SJSA1 (cell line): ENCODE results near the gene PDX1. TPM values are rescaled to one million over a fixed set of nuclear protein-coding genes. Genes with fewer than 3 reads are reported as not detected.

Experiments
- DNase-seq, 2 experiments: peaks; one replicate each; pipeline ENCODE4 v3.0.0-alpha.2; 2015 to 2020; ENCODE audit warnings: low spot score in 2 of 2, low read depth in 1 of 2
- H3K27ac ChIP-seq: fragments of 250-450 bp; sonication (Bioruptor Pico); 2 replicates; pipeline ENCODE4 v1.5.1; 2020; ENCODE audit warnings: mild to moderate bottlenecking, moderate library complexity
- H3K27me3 ChIP-seq: fragments of 250-450 bp; sonication (Bioruptor Pico); replicated peaks from 2 replicates; pipeline ENCODE4 v1.5.1; 2020; ENCODE audit warnings: mild to moderate bottlenecking, moderate library complexity
- H3K36me3 ChIP-seq: fragments of 250-450 bp; sonication (Bioruptor Pico); 2 replicates; pipeline ENCODE4 v1.5.1; 2020; ENCODE audit warnings: mild to moderate bottlenecking
- H3K4me1 ChIP-seq: fragments of 250-450 bp; sonication (Bioruptor Pico); replicated peaks from 2 replicates; pipeline ENCODE4 v1.6.1; 2021; ENCODE audit warnings: mild to moderate bottlenecking
- H3K4me3 ChIP-seq: fragments of 250-450 bp; sonication (Bioruptor Pico); 2 replicates; pipeline ENCODE4 v1.5.1; 2020; ENCODE audit warnings: mild to moderate bottlenecking
- H3K9me3 ChIP-seq: fragments of 250-450 bp; sonication (Bioruptor Pico); replicated peaks from 2 replicates; pipeline ENCODE4 v1.5.1; 2020; ENCODE audit warnings: mild to moderate bottlenecking
- total RNA-seq: library from RNA; depleted of rRNA; stranded (reverse); fragments of >200 nt; shearing (Covaris generic); gene quantifications from 2 replicates; pipeline ENCODE4 v1.2.3, GENCODE V29; 2014

The PDX1 gene
- total RNA-seq, 1 experiment from 2014 or later: not detected

DNA sequence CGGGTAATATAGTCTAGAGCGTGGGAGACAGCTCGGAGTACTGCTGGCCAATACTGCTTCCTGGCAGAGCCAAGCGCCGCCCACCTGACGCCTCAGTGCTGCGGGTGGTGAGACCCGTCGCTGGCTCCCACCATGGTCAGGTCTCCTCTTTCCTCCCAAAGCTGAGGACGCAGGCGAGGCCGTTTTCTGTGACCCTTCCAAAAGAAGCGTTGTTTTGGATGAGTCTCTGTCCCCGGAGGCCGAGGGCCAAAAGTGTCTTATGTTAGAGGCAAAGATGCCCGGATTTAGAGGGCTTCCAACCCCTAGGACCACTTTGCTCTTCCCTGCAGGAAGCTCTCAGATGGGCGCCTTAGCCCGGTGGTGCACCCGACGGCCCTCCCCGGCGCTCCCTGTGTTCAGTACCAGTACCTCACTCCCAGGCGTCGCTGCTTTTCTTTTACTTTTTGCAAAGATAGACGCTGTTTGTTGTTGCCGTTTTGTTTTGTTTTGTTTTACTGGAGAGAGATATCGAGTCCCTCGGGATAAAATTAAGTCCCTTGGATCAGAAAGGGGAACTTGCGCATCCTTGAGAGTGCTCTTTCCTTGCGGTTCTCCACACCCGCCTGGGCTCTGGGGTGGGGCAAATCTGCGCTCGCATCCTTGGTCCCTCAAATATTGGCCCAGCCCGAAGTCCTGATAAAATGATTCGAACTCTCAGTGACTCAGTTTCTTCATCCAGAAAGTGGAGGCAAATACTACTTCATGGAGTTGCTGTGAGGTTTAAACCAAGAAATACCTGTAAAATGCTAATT, 7.0 kb downstream of the PDX1 start:
- H3K36me3 ChIP-seq: no peaks in the 10 kb centered on the region
- no peak overlapping the region for H3K27ac ChIP-seq
- DNase-seq: no peak
- no peaks in the 10 kb centered on the region for H3K9me3 ChIP-seq
- H3K4me3 ChIP-seq: no peak overlapping the region
- no peaks in the 10 kb centered on the region for H3K4me1 ChIP-seq
- peaks cover 90% of the 10 kb centered on the region for H3K27me3 ChIP-seq

DNA sequence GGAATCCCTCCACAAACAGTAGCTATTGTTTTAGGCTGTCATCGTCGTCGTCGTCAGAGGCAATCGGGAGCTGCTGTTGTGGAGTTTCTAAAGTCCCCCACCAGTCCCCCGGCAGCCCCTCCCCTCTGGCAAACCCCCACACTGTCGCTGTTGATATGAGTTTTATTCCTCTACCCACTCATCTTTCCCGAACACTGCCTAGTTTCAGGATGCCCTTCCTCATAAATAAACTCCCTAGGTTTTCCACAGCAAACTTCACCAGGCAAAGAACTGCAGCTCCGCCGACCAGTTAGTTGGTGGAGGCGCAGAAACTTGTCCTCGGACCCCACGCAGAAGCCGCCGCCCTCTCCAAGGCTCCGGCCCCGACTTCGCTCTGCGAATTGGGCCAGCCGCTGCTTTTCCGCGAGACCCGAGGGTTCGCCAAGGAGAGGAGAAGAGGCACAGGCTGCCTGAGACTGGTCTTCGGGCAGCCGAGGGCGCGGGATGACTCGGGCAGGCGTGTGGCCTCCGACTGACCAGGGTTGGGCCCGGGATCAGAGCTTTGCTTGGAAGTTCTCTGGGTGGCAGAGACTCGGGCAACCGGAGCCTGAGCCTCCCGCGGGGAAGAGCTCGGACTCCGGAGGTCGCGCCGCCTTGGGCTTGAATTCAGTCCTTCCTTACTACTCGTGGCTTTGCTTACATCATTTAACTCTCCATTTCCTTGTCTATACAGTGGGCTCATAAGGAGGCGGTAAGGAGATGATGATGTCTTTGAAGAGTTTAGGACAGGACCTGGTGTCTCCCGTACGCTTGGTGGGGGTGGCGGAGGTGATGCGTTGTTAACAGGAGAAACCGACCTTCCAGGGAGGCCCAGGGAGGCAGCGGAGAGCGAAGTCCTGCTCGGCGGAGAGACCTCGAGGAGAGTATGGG, 7.9 kb downstream of the PDX1 start:
- H3K27ac ChIP-seq: no peak overlapping the region
- H3K4me3 ChIP-seq: no peak overlapping the region
- no peaks in the 10 kb centered on the region for H3K4me1 ChIP-seq
- no peaks in the 10 kb centered on the region for H3K36me3 ChIP-seq
- no peaks in the 10 kb centered on the region for H3K9me3 ChIP-seq
- H3K27me3 ChIP-seq: peaks cover 81% of the 10 kb centered on the region
- DNase-seq: no peak

DNA sequence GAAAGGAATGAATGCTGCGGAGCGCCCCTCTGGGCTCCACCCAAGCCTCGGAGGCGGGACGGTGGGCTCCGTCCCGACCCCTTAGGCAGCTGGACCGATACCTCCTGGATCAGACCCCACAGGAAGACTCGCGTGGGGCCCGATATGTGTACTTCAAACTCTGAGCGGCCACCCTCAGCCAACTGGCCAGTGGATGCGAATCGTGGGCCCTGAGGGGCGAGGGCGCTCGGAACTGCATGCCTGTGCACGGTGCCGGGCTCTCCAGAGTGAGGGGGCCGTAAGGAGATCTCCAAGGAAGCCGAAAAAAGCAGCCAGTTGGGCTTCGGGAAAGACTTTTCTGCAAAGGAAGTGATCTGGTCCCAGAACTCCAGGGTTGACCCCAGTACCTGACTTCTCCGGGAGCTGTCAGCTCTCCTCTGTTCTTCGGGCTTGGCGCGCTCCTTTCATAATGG, 8.6 kb downstream of the PDX1 start:
- Histone ChIP-seq H3K27me3 (peaks cover 74% of the 10 kb centered on the region), H3K4me1 (no peaks in the 10 kb centered on the region), H3K9me3 (no peaks in the 10 kb centered on the region), H3K27ac (no peak overlapping the region), H3K36me3 (no peaks in the 10 kb centered on the region), H3K4me3 (no peak overlapping the region)
- DNase-seq: no peak

DNA sequence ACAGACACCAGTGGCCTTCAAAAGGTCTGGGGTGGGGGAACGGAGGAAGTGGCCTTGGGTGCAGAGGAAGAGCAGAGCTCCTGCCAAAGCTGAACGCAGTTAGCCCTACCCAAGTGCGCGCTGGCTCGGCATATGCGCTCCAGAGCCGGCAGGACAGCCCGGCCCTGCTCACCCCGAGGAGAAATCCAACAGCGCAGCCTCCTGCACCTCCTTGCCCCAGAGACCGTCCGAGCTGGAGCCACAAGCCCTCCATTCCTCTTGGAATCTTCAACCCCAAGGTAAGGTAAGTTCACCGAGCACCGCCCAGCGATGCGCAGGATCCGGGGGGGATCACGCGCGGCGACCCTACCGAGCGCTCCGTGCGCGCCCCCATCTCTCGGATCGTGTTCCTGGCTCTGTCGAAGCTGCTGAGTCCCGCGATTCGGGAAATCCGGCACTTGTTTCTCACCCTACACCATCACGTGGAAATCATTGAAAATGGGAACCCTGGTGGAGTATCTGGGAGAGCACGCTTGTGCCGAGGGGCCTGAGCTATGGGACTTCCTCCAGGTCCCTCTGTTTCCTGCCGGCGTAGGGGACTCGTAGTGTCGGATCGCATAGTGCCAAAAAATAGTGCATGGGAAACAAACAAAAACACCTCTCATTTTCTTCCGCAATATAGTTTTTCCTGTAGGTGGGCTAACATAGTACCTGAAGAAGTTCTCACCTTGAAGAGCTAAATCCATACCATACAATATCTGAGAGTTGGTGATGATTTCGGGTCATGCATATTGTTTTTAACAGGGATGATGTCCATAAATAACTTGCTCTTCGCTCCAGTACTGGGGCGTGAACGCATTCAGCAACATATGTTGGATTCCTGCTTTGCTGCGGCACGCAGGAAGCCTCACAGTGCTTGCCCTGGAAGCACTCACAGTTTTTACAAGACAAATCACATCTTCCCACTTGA, 9.3 kb downstream of the PDX1 start:
- Histone ChIP-seq H3K27me3 (peaks cover 67% of the 10 kb centered on the region), H3K9me3 (no peaks in the 10 kb centered on the region), H3K36me3 (no peaks in the 10 kb centered on the region), H3K4me1 (no peaks in the 10 kb centered on the region), H3K4me3 (no peak overlapping the region), H3K27ac (no peak overlapping the region)
- no peak for DNase-seq

DNA sequence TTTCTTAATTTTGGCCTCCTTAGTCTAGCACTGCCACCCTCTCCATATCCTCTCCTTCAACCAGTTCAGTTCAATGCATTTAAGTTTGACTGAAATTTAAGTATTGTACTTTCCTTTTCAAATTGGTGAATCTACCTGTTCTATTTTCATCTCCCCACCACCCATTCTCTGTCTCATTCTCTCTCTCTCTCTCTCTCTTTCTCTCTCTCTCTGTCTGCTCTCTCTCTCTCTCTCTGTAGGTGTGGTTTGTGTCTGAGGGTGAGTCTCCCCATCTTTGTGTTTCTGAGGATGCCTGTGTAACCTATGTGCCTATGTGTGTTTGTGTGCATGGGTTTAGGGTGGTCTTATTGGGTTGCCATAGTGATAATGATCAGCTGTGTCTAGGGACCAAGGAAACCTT, 10.1 kb downstream of the PDX1 start:
- no peaks in the 10 kb centered on the region for H3K9me3 ChIP-seq
- no peak overlapping the region for H3K4me3 ChIP-seq
- H3K27ac ChIP-seq: no peak overlapping the region
- no peak for DNase-seq
- no peaks in the 10 kb centered on the region for H3K36me3 ChIP-seq
- H3K4me1 ChIP-seq: no peaks in the 10 kb centered on the region
- peaks cover 61% of the 10 kb centered on the region for H3K27me3 ChIP-seq

DNA sequence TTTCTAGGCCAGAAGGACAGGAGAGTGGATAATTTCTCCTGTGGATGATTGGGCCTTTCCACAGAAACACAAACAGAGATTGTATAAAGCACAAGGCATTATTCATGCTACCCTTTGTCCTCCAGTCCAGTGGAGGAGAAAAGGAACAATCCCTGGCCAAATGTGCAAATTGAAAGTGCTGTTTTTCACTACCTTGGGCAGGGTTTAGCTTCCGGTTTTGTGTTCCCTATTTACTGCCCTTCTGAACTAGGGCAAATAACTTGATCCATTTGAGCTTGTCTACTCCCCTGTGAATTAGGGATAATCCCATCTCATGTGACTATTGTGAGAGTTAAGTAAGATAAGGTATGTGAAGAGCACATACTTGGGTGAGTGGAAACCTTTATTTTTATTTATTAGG, 13.3 kb downstream of the PDX1 start:
- H3K9me3 ChIP-seq: no peaks in the 10 kb centered on the region
- no peaks in the 10 kb centered on the region for H3K36me3 ChIP-seq
- H3K27ac ChIP-seq: no peak overlapping the region
- H3K27me3 ChIP-seq: peaks cover 35% of the 10 kb centered on the region
- no peaks in the 10 kb centered on the region for H3K4me1 ChIP-seq
- DNase-seq: no peak
- no peak overlapping the region for H3K4me3 ChIP-seq

DNA sequence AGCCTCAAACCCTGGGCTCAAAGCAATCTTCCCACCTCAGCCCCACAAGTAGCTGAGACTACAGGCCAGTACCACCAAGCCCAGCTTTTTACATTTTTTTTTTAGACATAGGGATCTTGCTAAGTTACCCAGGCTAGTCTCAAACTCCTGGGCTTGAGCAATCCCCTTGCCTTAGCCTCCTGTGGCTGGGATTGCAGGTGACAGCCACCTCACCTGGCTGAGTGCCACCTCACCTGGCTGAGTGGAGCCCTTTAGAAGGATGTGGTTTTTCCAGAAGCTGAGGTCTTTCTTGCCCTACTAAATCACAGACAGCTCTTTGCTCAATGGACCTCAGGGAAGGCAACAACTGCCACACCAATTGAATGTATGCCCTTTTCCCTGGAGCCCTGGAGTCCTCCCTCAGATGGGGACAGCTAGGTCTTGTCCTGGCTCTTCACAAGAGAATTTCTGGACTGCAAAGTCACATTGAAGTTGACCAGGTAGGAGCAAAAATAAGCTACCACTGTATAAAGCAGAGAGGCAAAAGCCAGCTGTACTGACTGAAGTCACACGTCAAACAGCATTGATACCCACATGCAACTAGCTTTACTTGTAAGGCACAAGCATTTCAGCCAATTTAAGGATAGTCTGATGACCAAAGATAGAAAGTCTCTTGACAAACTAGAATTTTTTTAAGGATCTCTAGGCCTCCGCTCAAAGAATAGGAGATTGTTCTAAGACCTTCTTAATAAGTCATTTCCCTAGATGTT, 14.0 kb downstream of the PDX1 start:
- H3K9me3 ChIP-seq: no peaks in the 10 kb centered on the region
- H3K4me3 ChIP-seq: no peak overlapping the region
- H3K27ac ChIP-seq: no peak overlapping the region
- DNase-seq: no peak
- H3K36me3 ChIP-seq: no peaks in the 10 kb centered on the region
- H3K27me3 ChIP-seq: peaks cover 29% of the 10 kb centered on the region
- no peaks in the 10 kb centered on the region for H3K4me1 ChIP-seq

DNA sequence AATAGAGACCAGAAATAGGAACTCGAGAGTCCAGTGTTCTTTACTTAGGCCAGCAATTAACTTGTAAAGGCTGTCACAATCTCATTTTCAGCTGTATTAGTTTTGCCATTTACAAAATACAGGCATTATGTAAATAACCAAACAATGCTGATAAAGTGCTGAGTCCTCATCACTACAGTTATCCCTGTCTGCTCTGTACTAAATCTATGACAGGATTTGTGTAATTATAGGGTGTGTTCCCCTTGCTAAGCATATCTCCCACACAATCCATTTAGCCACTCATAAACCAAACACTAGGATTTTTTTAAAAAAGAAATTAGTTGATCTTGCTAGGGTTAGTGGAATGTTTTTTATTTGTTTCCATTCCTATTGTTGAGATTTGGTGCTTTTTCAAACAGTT, 23.2 kb downstream of the PDX1 start:
- Histone ChIP-seq H3K4me1 (no peaks in the 10 kb centered on the region), H3K4me3 (no peak overlapping the region), H3K36me3 (no peaks in the 10 kb centered on the region), H3K27me3 (no peaks in the 10 kb centered on the region), H3K27ac (no peak overlapping the region), H3K9me3 (0 out of 2 replicates have a peak, but pooled peaks cover 3% of the 10 kb centered on the region)
- no peak for DNase-seq

DNA sequence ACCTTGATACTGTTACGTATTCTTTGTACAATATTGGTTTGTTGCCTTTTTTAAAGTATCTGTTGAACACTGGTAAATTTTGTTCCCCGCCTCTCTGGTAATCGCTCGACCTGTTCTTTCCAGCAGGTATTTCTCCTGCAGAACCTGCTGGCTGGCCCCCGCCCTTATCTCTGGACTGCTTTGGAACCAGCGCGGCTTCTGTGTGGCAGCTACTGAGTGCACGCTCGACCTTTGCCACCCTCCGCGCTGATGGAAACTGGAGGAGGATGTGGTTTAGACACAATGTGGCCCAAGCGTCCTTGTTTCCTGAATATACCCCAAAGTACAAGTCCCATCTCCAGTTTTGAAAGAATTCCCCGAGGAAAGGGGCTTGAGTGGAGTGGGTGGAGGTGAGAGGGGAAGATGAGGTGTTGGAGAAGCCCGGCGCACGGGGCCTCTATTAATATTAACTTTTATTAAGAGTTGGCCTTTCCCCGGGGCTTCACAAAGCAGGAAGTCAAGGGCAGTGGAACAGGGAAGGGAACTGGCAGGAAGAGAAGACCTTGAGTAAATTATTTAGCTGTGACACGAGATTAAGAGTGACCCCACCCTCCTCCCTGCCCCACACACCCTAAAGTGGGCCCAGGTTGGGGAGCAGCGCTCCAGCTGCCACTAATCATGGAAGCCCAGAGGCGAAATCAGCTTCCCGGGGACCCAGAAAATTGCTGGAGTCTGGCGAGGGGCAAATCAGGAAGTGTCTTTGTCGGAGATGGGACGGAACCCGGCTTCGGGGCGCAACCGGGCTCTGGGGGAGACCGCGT, 33.3 kb downstream of the PDX1 start:
- H3K27me3 ChIP-seq: peaks cover 38% of the 10 kb centered on the region
- no peaks in the 10 kb centered on the region; the same call in 1 of the 2 replicates for H3K9me3 ChIP-seq
- no peak overlapping the region for H3K27ac ChIP-seq
- peaks cover 11% of the 10 kb centered on the region for H3K4me1 ChIP-seq
- DNase-seq: no peak
- H3K4me3 ChIP-seq: no peak overlapping the region
- H3K36me3 ChIP-seq: no peaks in the 10 kb centered on the region

DNA sequence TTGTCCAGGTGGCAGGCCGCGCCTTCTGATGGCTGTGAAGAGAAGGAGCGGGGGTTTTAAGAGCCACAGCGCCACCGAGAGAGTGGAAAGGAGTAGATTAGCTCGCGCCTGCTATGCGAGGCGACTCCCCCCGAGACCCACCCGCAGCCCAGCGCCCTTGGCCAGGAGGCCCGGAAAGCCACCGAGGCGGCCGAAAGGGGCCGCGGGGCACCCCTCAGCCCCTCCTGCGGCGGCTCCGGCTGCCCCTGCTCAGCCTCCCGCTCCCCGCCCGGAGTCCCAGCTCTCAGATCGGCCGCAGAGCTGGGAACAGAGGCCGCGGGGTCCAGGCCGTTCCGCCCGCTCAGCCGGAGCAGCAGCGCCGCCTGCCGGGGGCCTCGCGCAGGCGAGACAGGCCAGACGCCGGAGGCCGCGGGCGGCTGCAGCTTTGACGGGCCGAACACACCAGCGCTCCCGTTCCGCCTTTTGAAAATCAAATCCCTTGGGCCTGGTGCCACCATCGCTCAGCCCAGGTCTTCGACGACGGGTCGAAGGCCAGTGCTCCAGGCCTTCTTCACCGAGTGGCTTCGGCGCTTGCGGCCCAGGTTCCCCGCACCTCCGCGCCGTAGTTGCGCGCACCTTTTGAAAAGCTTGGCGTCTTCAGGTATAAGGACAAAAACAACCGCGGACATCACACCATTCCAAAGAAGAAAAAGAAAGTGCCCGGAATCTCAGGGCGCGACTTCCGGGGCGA, 34.0 kb downstream of the PDX1 start:
- Histone ChIP-seq H3K9me3 (no peaks in the 10 kb centered on the region; the same call in 1 of the 2 replicates), H3K4me1 (peaks cover 11% of the 10 kb centered on the region), H3K36me3 (no peaks in the 10 kb centered on the region), H3K27ac (no peak overlapping the region), H3K27me3 (peaks cover 43% of the 10 kb centered on the region), H3K4me3 (peak overlapping the region; percentile 26)
- peak in 1 of 2 experiments; percentile 42 for DNase-seq

DNA sequence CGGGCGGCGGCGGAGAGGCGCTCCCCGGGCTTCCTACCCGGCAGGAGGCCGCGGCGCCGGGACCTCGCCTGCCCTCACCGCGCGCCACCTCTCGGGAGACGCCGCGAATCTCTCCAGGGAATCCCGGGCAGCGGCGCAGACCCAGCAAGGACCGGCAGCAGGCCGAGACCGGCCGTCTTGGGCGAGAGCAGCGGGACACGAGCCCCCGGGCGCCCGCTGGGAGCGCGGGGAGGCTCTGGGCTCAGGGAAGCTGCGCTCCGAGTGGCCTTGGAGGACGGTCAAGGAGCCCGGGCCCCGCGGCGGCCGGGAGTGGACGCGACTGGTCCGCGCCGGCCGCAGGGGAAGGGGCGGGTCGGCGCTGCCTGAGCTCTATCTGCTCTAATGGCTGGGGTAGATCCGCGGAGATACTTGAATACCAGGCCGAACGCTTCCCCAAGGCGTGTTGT, 34.6 kb downstream of the PDX1 start:
- H3K27me3 ChIP-seq: peaks cover 49% of the 10 kb centered on the region
- H3K9me3 ChIP-seq: no peaks in the 10 kb centered on the region; the same call in 1 of the 2 replicates
- peak overlapping the region; percentile 26 for H3K4me3 ChIP-seq
- H3K36me3 ChIP-seq: no peaks in the 10 kb centered on the region
- H3K4me1 ChIP-seq: peaks cover 11% of the 10 kb centered on the region
- no peak for DNase-seq
- H3K27ac ChIP-seq: no peak overlapping the region
